Karpas-422 (cell line): Measurements from ENCODE around the gene CABP1. TPM values are rescaled to one million over a fixed set of nuclear protein-coding genes. Genes with fewer than 3 reads are reported as not detected.

Experiments used
- DNase-seq: peaks from one replicate; pipeline ENCODE4 v3.0.0-alpha.2; 2015
- H2AFZ ChIP-seq: fragments of 200-600 bp; sonication (generic); 2 replicates; pipeline ENCODE4 v1.6.1; 2014; ENCODE audit warnings: antibody characterized with exemption, low read length, mixed read lengths
- H3K27ac ChIP-seq: fragments of 200-600 bp; sonication (generic); 2 replicates; pipeline ENCODE4 v1.5.1; 2014; ENCODE audit warnings: mild to moderate bottlenecking, low read length, moderate library complexity
- H3K27me3 ChIP-seq: fragments of 200-600 bp; sonication (generic); 2 replicates; pipeline ENCODE4 v1.6.1; 2014; ENCODE audit warnings: low read length, mixed read lengths
- H3K36me3 ChIP-seq: fragments of 200-600 bp; sonication (generic); 2 replicates; pipeline ENCODE4 v1.6.1; 2014; ENCODE audit warnings: low read length, mixed read lengths; ENCODE audit not compliant: insufficient read depth
- H3K4me1 ChIP-seq: fragments of 200-600 bp; sonication (generic); 2 replicates; pipeline ENCODE4 v1.6.1; 2014; ENCODE audit warnings: mild to moderate bottlenecking, low read length, mixed read lengths
- H3K4me2 ChIP-seq: fragments of 200-600 bp; sonication (generic); 2 replicates; pipeline ENCODE4 v1.6.1; 2014; ENCODE audit warnings: low read length, low read depth, mild to moderate bottlenecking; ENCODE audit not compliant: poor library complexity, severe bottlenecking
- H3K4me3 ChIP-seq: fragments of 200-600 bp; sonication (generic); 2 replicates; pipeline ENCODE4 v1.5.1; 2014; ENCODE audit warnings: mild to moderate bottlenecking, antibody characterized with exemption, low read length, mixed read lengths
- H3K79me2 ChIP-seq: fragments of 200-600 bp; sonication (generic); 2 replicates; pipeline ENCODE4 v1.6.1; 2014; ENCODE audit warnings: mild to moderate bottlenecking, low read length, mixed read lengths
- H3K9ac ChIP-seq: fragments of 200-600 bp; sonication (generic); 2 replicates; pipeline ENCODE4 v1.6.0; 2014; ENCODE audit warnings: low read length
- H3K9me2 ChIP-seq: fragments of 200-600 bp; sonication (generic), shearing (Covaris generic); replicated peaks from 2 replicates; pipeline ENCODE4 v1.6.0; 2014; ENCODE audit warnings: mild to moderate bottlenecking, low read length, moderate library complexity; ENCODE audit not compliant: insufficient read depth
- H3K9me3 ChIP-seq: fragments of 300-700, 200-600 bp; sonication (generic); 2 replicates; pipeline ENCODE4 v1.6.1; 2014; ENCODE audit warnings: low read length, mixed read lengths
- H4K20me1 ChIP-seq: fragments of 200-600 bp; sonication (generic); 2 replicates; pipeline ENCODE4 v1.6.1; 2014; ENCODE audit warnings: mild to moderate bottlenecking, antibody characterized with exemption, low read length, low read depth; ENCODE audit not compliant: insufficient read depth
- total RNA-seq: library from RNA; depleted of rRNA; stranded (reverse); fragments of >200 nt; shearing (Covaris generic); gene quantifications from 2 replicates; pipeline ENCODE4 v1.2.3, GENCODE V29; 2014; ENCODE audit warnings: low replicate concordance

Gene CABP1
- total RNA-seq, 1 experiment from 2014 or later: not detected

GRCh38 chr12:120699553-120699952 is 59.1 kb downstream of the CABP1 start:
- Histone ChIP-seq H3K4me1 (no peaks in the 10 kb centered on the region), H3K9ac (no peak overlapping the region), H4K20me1 (peaks cover 5% of the 10 kb centered on the region; the same call in 1 of the 2 replicates), H3K4me2 (no peak overlapping the region), H3K79me2 (peaks cover 14% of the 10 kb centered on the region), H3K9me2 (no peaks in the 10 kb centered on the region), H2AFZ (no peak overlapping the region), H3K27me3 (no peaks in the 10 kb centered on the region), H3K9me3 (no peaks in the 10 kb centered on the region), H3K4me3 (no peak overlapping the region), H3K36me3 (peaks cover 57% of the 10 kb centered on the region; the same call in 1 of the 2 replicates), H3K27ac (no peak overlapping the region)
- no peak for DNase-seq

- Histone ChIP-seq H4K20me1 (no peaks in the 10 kb centered on the region), H2AFZ (no peak overlapping the region), H3K36me3 (peaks cover 50% of the 10 kb centered on the region), H3K4me2 (no peak overlapping the region), H3K4me1 (no peaks in the 10 kb centered on the region), H3K27ac (no peak overlapping the region), H3K4me3 (no peak overlapping the region), H3K9ac (no peak overlapping the region), H3K27me3 (no peaks in the 10 kb centered on the region), H3K9me2 (no peaks in the 10 kb centered on the region), H3K9me3 (no peaks in the 10 kb centered on the region), H3K79me2 (0 out of 2 replicates have a peak, but pooled peaks cover 6% of the 10 kb centered on the region)
- DNase-seq: no peak
Observed at GRCh38 chr12:120700886-120701285, 60.5 kb downstream of the CABP1 start.

- H3K9me2 ChIP-seq: no peaks in the 10 kb centered on the region
- no peaks in the 10 kb centered on the region for H3K27me3 ChIP-seq
- H3K9me3 ChIP-seq: no peaks in the 10 kb centered on the region
- no peaks in the 10 kb centered on the region for H3K79me2 ChIP-seq
- H3K4me2 ChIP-seq: no peak overlapping the region
- H4K20me1 ChIP-seq: no peaks in the 10 kb centered on the region
- no peak overlapping the region for H3K4me3 ChIP-seq
- H3K27ac ChIP-seq: no peak overlapping the region
- no peak overlapping the region for H2AFZ ChIP-seq
- H3K4me1 ChIP-seq: no peaks in the 10 kb centered on the region
- H3K9ac ChIP-seq: no peak overlapping the region
- no peak for DNase-seq
- peaks cover 33% of the 10 kb centered on the region for H3K36me3 ChIP-seq
Observed at GRCh38 chr12:120702637-120703036, 62.2 kb downstream of the CABP1 start.

- no peak for DNase-seq
- Histone ChIP-seq H3K4me2 (no peak overlapping the region), H3K27ac (no peak overlapping the region), H3K9me3 (no peaks in the 10 kb centered on the region), H4K20me1 (no peaks in the 10 kb centered on the region), H3K9me2 (no peaks in the 10 kb centered on the region), H3K79me2 (no peaks in the 10 kb centered on the region), H3K9ac (no peak overlapping the region), H3K36me3 (peaks cover 25% of the 10 kb centered on the region), H2AFZ (no peak overlapping the region), H3K4me3 (no peak overlapping the region), H3K4me1 (no peaks in the 10 kb centered on the region), H3K27me3 (no peaks in the 10 kb centered on the region)
Observed at GRCh38 chr12:120703311-120703942, 63.0 kb downstream of the CABP1 start.

- Histone ChIP-seq H3K79me2 (peaks cover 3% of the 10 kb centered on the region), H3K9me2 (no peaks in the 10 kb centered on the region), H4K20me1 (no peaks in the 10 kb centered on the region), H3K4me3 (no peak overlapping the region), H3K9me3 (no peaks in the 10 kb centered on the region), H3K9ac (no peak overlapping the region), H2AFZ (no peak overlapping the region), H3K36me3 (peaks cover 10% of the 10 kb centered on the region), H3K4me1 (peaks cover 7% of the 10 kb centered on the region), H3K27ac (no peak overlapping the region), H3K27me3 (no peaks in the 10 kb centered on the region), H3K4me2 (no peak overlapping the region)
- no peak for DNase-seq
Observed at GRCh38 chr12:120705618-120706017, 65.2 kb downstream of the CABP1 start.

- Histone ChIP-seq H3K9me2 (no peaks in the 10 kb centered on the region), H3K4me2 (no peak overlapping the region), H3K79me2 (peaks cover 7% of the 10 kb centered on the region), H2AFZ (no peak overlapping the region), H3K4me1 (peaks cover 7% of the 10 kb centered on the region), H4K20me1 (no peaks in the 10 kb centered on the region), H3K9me3 (no peaks in the 10 kb centered on the region), H3K27ac (no peak overlapping the region), H3K36me3 (peaks cover 7% of the 10 kb centered on the region), H3K27me3 (no peaks in the 10 kb centered on the region), H3K9ac (no peak overlapping the region), H3K4me3 (no peak overlapping the region)
- no peak for DNase-seq
Observed at GRCh38 chr12:120706029-120706428, 65.6 kb downstream of the CABP1 start.

GRCh38 chr12:120708651-120709050 is 68.2 kb downstream of the CABP1 start:
- Histone ChIP-seq H3K79me2 (peaks cover 19% of the 10 kb centered on the region), H3K27me3 (no peaks in the 10 kb centered on the region), H3K4me1 (peaks cover 26% of the 10 kb centered on the region), H2AFZ (no peak overlapping the region), H3K9me3 (no peaks in the 10 kb centered on the region), H3K4me2 (no peak overlapping the region), H3K9me2 (no peaks in the 10 kb centered on the region), H3K4me3 (no peak overlapping the region), H3K27ac (0 out of 2 replicates have a peak overlapping the region, but pooled peaks have one; percentile 2), H4K20me1 (peaks cover 7% of the 10 kb centered on the region; the same call in 1 of the 2 replicates), H3K9ac (no peak overlapping the region), H3K36me3 (peaks cover 4% of the 10 kb centered on the region; the same call in 1 of the 2 replicates)
- DNase-seq: no peak

GRCh38 chr12:120710031-120710804 is 69.8 kb downstream of the CABP1 start, which contains the start of gene UNC119B:
Gene UNC119B, plus strand, starts transcription at chr12:120710458. Its CDS starts 17 bp downstream, at chr12:120710475.
- H3K27me3 ChIP-seq: no peaks in the 10 kb centered on the region
- H4K20me1 ChIP-seq: peaks cover 7% of the 10 kb centered on the region; the same call in 1 of the 2 replicates
- H3K9me2 ChIP-seq: no peaks in the 10 kb centered on the region
- H3K79me2 ChIP-seq: peaks cover 24% of the 10 kb centered on the region
- peaks cover 27% of the 10 kb centered on the region for H3K4me1 ChIP-seq
- H3K9ac ChIP-seq: peak within 1 kb of the TSS; percentile 95
- H3K36me3 ChIP-seq: 0 out of 2 replicates have a peak, but pooled peaks cover 3% of the 10 kb centered on the region
- peak within 1 kb of the TSS; percentile 75; the same call in 1 of the 2 replicates for H2AFZ ChIP-seq
- DNase-seq: peak; percentile 85
- no peaks in the 10 kb centered on the region for H3K9me3 ChIP-seq
- peak within 1 kb of the TSS; percentile 90 for H3K4me3 ChIP-seq
- peak within 1 kb of the TSS; percentile 80 for H3K4me2 ChIP-seq
- H3K27ac ChIP-seq: peak within 1 kb of the TSS; percentile 55
